ENCODE measurements around the gene TSPAN14.

DNA sequence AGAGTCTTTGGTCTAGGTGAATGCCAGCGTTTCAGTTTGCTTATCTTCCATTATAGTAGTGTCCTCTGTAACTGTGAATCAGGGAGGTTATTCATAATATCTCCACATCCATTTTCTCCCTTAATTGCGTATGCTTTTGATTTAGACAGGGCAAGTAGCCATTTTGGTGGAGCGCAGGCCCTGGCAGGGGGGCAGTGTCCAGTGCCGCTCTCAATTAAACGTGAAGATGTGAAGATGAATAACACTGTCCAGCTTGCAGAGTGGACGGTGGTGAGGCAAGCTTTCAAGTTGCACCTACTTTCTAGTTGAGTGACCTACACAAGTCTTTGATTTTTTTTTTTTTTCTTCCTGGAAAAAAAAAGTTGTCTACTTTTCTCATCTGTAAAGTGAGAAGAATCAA is 4.5 kb downstream of the TSPAN14 start:
- TF ChIP-seq CTCF (IDR thresholded peaks at IDR 0.05; ENCODE audit: low read length) (no peak), EZH2 (IDR thresholded peaks at IDR 0.05; ENCODE audit: borderline replicate concordance, low read length) (no peak)

Measured in OCI-LY1 (cell line).